H1 (cell line): ENCODE measurements around the gene BLOC1S1. TPM values are rescaled to one million over a fixed set of nuclear protein-coding genes. Genes with fewer than 3 reads are reported as not detected.

ENCODE experiments used
- ASH2L ChIP-seq: fragments of 200-600, 300-600 bp; sonication (generic); IDR thresholded peaks from one replicate; pipeline ENCODE4 v1.7.1; 2017; ENCODE audit warnings: low read length
- CREB1 ChIP-seq: IDR thresholded peaks from 2 replicates; pipeline ENCODE4 v1.6.1; 2012; ENCODE audit warnings: inconsistent platforms
- MAX ChIP-seq: IDR thresholded peaks from 2 replicates; pipeline ENCODE4 v1.6.1; 2012; ENCODE audit warnings: inconsistent platforms
- SIRT6 ChIP-seq: IDR thresholded peaks from one replicate; pipeline ENCODE4 v1.7.1; 2012; ENCODE audit warnings: low read length, inconsistent platforms
- SP2 ChIP-seq: IDR thresholded peaks from 2 replicates; pipeline ENCODE4 v1.6.1; 2012; ENCODE audit warnings: mild to moderate bottlenecking, low read length, inconsistent platforms
- ZNF274 ChIP-seq: IDR thresholded peaks from 2 replicates; pipeline ENCODE4 v1.7.0; 2012; ENCODE audit warnings: low read length, borderline replicate concordance; ENCODE audit errors: extremely low read depth
- polyA plus RNA-seq, 7 experiments: library from polyadenylated mRNA; depleted of rRNA in 3 of 7; stranded (reverse) in 5 of 7; unstranded in 2 of 7; fragments of >200 nt in 5 of 7; fragments of 200-250 nt in 2 of 7; gene quantifications; 1 replicate in 5 of 7; 2 replicates in 1 of 7; 4 replicates in 1 of 7; pipeline versions ENCODE4 v1.2.1 to v1.2.3, GENCODE V29; 2011 to 2013; ENCODE audit warnings: missing spikeins in 2 of 7, mixed read lengths in 2 of 7
- total RNA-seq: library from RNA; stranded (reverse); fragmentation: NEBNext Ultra II Directional; extraction: Animal tissue kit (Norgen Biotek cat#: 25700); gene quantifications from 2 replicates; pipeline ENCODE4 v1.2.1, GENCODE V29; 2021

The BLOC1S1 gene
- total and polyA plus RNA-seq, 2 of the 8 experiments (the other 6 are each of a cell fraction or from before 2014, with no cell fraction given) = 91.1 to 185 TPM

GRCh38 chr12:55711786-55712553 lies 3.9 kb upstream of the BLOC1S1 start (continued):
- TF ChIP-seq CREB1 (no peak), ZNF274 (no peak), SP2 (no peak), MAX (no peak), ASH2L (no peak), SIRT6 (no peak)
